Common myeloid progenitor, CD34-positive (primary cell): ENCODE results near the gene PTH. TPM values are rescaled to one million over a fixed set of nuclear protein-coding genes. Genes with fewer than 3 reads are reported as not detected.
A peak's percentile ranks its signal among the peaks of the same experiment; 100 is the strongest.

Experiments used
- CTCF ChIA-PET: fragments of 350-600 bp; sonication (Branson Sonifier 250); formaldehyde crosslinking; loops from one replicate; lab custom pipeline; 2021; ENCODE audit warnings: antibody characterized with exemption; lab: Charles Lee
- POLR2A ChIA-PET: fragments of 350-600 bp; sonication (Branson Sonifier 250); formaldehyde crosslinking; loops from one replicate; lab custom pipeline; 2021; ENCODE audit warnings: antibody characterized with exemption; lab: Charles Lee
- DNase-seq, 3 donors: peaks; one replicate each; pipeline versions ENCODE4 v3.0.0 to v3.0.0-alpha.2; 2013
- H3K27ac ChIP-seq, 2 experiments: 1 replicate in 1 of 2; 2 replicates in 1 of 2; pipeline ENCODE4 v1.7.0; 2013; ENCODE audit warnings: inconsistent platforms in 2 of 2, low read length in 2 of 2, mild to moderate bottlenecking in 2 of 2, low read depth in 1 of 2, moderate library complexity in 1 of 2; ENCODE audit not compliant: severe bottlenecking in 2 of 2, insufficient read depth in 1 of 2, poor library complexity in 1 of 2
- H3K27me3 ChIP-seq, 5 experiments: replicated peaks in 2 of 5; 1 replicate in 3 of 5; 2 replicates in 2 of 5; pipeline versions ENCODE4 v1.6.1 to v1.7.0; 2013; ENCODE audit warnings: low read length in 4 of 5, mild to moderate bottlenecking in 2 of 5, moderate library complexity in 2 of 5, inconsistent platforms in 1 of 5; ENCODE audit not compliant: insufficient read depth in 5 of 5, control insufficient read depth in 4 of 5
- H3K36me3 ChIP-seq, 4 experiments: 1 replicate in 2 of 4; 2 replicates in 2 of 4; pipeline versions ENCODE4 v1.6.1 to v1.7.0; 2013; ENCODE audit warnings: low read length in 3 of 4, control low read depth in 1 of 4, mild to moderate bottlenecking in 1 of 4; ENCODE audit not compliant: control insufficient read depth in 4 of 4, insufficient read depth in 4 of 4
- H3K4me1 ChIP-seq, 4 experiments: 1 replicate in 3 of 4; 2 replicates in 1 of 4; pipeline versions ENCODE4 v1.6.1 to v1.7.1; 2013; ENCODE audit warnings: low read length in 3 of 4, mild to moderate bottlenecking in 3 of 4, control low read depth in 1 of 4, inconsistent platforms in 1 of 4, moderate library complexity in 1 of 4; ENCODE audit not compliant: control insufficient read depth in 4 of 4, insufficient read depth in 4 of 4; ENCODE audit errors: control extremely low read depth in 1 of 4
- H3K4me3 ChIP-seq, 7 experiments: 1 replicate in 4 of 7; 2 replicates in 3 of 7; pipeline versions ENCODE4 v1.5.1 to v1.7.0; 2013; ENCODE audit warnings: mild to moderate bottlenecking in 7 of 7, low read length in 6 of 7, moderate library complexity in 6 of 7, inconsistent platforms in 2 of 7, low read depth in 2 of 7, control low read depth in 1 of 7; ENCODE audit not compliant: insufficient read depth in 4 of 7, control insufficient read depth in 1 of 7; ENCODE audit errors: extremely low read depth in 1 of 7
- H3K9me3 ChIP-seq, 5 experiments: 1 replicate in 4 of 5; 2 replicates in 1 of 5; pipeline versions ENCODE4 v1.6.1 to v1.7.1; 2013; ENCODE audit warnings: low read length in 4 of 5, mild to moderate bottlenecking in 2 of 5, inconsistent platforms in 1 of 5, low read depth in 1 of 5, moderate library complexity in 1 of 5; ENCODE audit not compliant: control insufficient read depth in 4 of 5, insufficient read depth in 2 of 5; ENCODE audit errors: control extremely low read depth in 1 of 5
- WGBS: methylation state at CpG from one replicate; pipeline ENCODE4 v1.1.5; 2013; ENCODE audit not compliant: insufficient coverage; 5-methylcytosine and 5-hydroxymethylcytosine counted together
- polyA plus RNA-seq: library from polyadenylated mRNA; unstranded; fragments of 120-200 nt; gene quantifications from one replicate; pipeline ENCODE4 v1.2.1, GENCODE V29; 2013

The PTH gene
- polyA plus RNA-seq = not detected

GRCh38 chr11:13495929-13496328, at the start of gene PTH:
Gene PTH, minus strand, starts transcription at chr11:13495997. Its CDS starts 3,142 bp downstream, at chr11:13492855.
- H3K36me3 ChIP-seq = no peaks in the 10 kb centered on the region
- H3K4me3 ChIP-seq = no peak within 1 kb of the TSS
- whole genome bisulfite sequencing = 100% methylated on average over 1 of the region's 3 CpGs
- peaks cover 0 to 2% (median 0%) of the 10 kb centered on the region in 5 experiments for H3K9me3 ChIP-seq
- DNase-seq = no peak
- POLR2A ChIA-PET = no interaction called here
- CTCF ChIA-PET = no interaction called here
- H3K27ac ChIP-seq = no peak within 1 kb of the TSS
- H3K4me1 ChIP-seq = no peaks in the 10 kb centered on the region
- H3K27me3 ChIP-seq = peaks cover 0 to 6% (median 0%) of the 10 kb centered on the region in 5 experiments

GRCh38 chr11:13538044-13538443, 42.2 kb upstream of the PTH start:
- no peaks in the 10 kb centered on the region for H3K27me3 ChIP-seq
- 90% methylated on average over 1 of the region's 1 CpG for WGBS
- no peak overlapping the region for H3K4me3 ChIP-seq
- no peak overlapping the region for H3K27ac ChIP-seq
- DNase-seq = no peak
- H3K9me3 ChIP-seq = peaks cover 2 to 8% (median 3%) of the 10 kb centered on the region in 5 experiments
- H3K36me3 ChIP-seq = no peaks in the 10 kb centered on the region
- POLR2A ChIA-PET = no interaction called here
- CTCF ChIA-PET = no interaction called here
- H3K4me1 ChIP-seq = no peaks in the 10 kb centered on the region

- CTCF ChIA-PET = no interaction called here
- POLR2A ChIA-PET = no interaction called here
Measured at GRCh38 chr11:13535819-13536218, 40.0 kb upstream of the PTH start.

GRCh38 chr11:13534358-13534757, 38.6 kb upstream of the PTH start:
- Histone ChIP-seq H3K36me3 (no peaks in the 10 kb centered on the region), H3K27ac (no peak overlapping the region), H3K9me3 (peaks cover 3 to 7% (median 4%) of the 10 kb centered on the region in 5 experiments), H3K4me3 (no peak overlapping the region), H3K4me1 (no peaks in the 10 kb centered on the region), H3K27me3 (no peaks in the 10 kb centered on the region)
- 90% methylated on average over 7 of the region's 7 CpGs for WGBS
- CTCF ChIA-PET = no interaction called here
- POLR2A ChIA-PET = no interaction called here
- DNase-seq = no peak

More at GRCh38 chr11:13535819-13536218, 40.0 kb upstream of the PTH start:
- Histone ChIP-seq H3K27me3 (no peaks in the 10 kb centered on the region), H3K9me3 (peaks cover 3 to 8% (median 3%) of the 10 kb centered on the region in 5 experiments), H3K27ac (no peak overlapping the region), H3K4me3 (no peak overlapping the region), H3K4me1 (no peaks in the 10 kb centered on the region), H3K36me3 (no peaks in the 10 kb centered on the region)
- 78% methylated on average over 1 of the region's 2 CpGs for WGBS
- peak in 1 of 3 donors; percentile 3 for DNase-seq

- no peak overlapping the region for H3K4me3 ChIP-seq
- POLR2A ChIA-PET = no interaction called here
- H3K36me3 ChIP-seq = no peaks in the 10 kb centered on the region
- DNase-seq = no peak
- CTCF ChIA-PET = interaction anchor here (0.6 kb wide), 1 partner anchor 175 kb away, joined by 4 read pairs; no protein-coding TSS in a partner anchor
- no CpG with 5 or more reads among the region's 2 CpGs for WGBS
- H3K27ac ChIP-seq = no peak overlapping the region
- H3K9me3 ChIP-seq = peaks cover 0 to 2% (median 0%) of the 10 kb centered on the region in 5 experiments
- H3K4me1 ChIP-seq = no peaks in the 10 kb centered on the region
- H3K27me3 ChIP-seq = peaks cover 0 to 2% (median 0%) of the 10 kb centered on the region in 5 experiments
Measured at GRCh38 chr11:13525257-13525656, 29.5 kb upstream of the PTH start.

GRCh38 chr11:13503393-13503792, 7.6 kb upstream of the PTH start:
- CTCF ChIA-PET = no interaction called here
- Histone ChIP-seq H3K4me1 (no peaks in the 10 kb centered on the region), H3K4me3 (no peak overlapping the region), H3K27ac (no peak overlapping the region), H3K27me3 (peaks cover 0 to 5% (median 0%) of the 10 kb centered on the region in 5 experiments), H3K36me3 (no peaks in the 10 kb centered on the region), H3K9me3 (no peaks in the 10 kb centered on the region)
- WGBS = 40% methylated on average over 1 of the region's 1 CpG
- POLR2A ChIA-PET = no interaction called here
- no peak for DNase-seq

GRCh38 chr11:13502492-13502891, 6.7 kb upstream of the PTH start:
- Histone ChIP-seq H3K27me3 (peaks cover 0 to 5% (median 0%) of the 10 kb centered on the region in 5 experiments), H3K9me3 (peaks cover 0 to 2% (median 0%) of the 10 kb centered on the region in 5 experiments), H3K36me3 (no peaks in the 10 kb centered on the region), H3K27ac (no peak overlapping the region), H3K4me3 (no peak overlapping the region), H3K4me1 (no peaks in the 10 kb centered on the region)
- POLR2A ChIA-PET = no interaction called here
- no CpG with 5 or more reads among the region's 1 CpG for WGBS
- CTCF ChIA-PET = no interaction called here
- no peak for DNase-seq
